A673 (cell line): Measurements from ENCODE around the gene ADARB2.

Source experiments
- CTCF ChIP-seq: fragments of 300-800, 200-600 bp; sonication (generic); conservative IDR thresholded peaks from 2 replicates; pipeline ENCODE4 v1.5.1; 2017; ENCODE audit warnings: low read depth, mild to moderate bottlenecking, antibody characterized with exemption, low read length, moderate library complexity, mixed read lengths
- EZH2 ChIP-seq: fragments of 200-600 bp; sonication (generic); IDR thresholded peaks from 2 replicates; pipeline ENCODE4 v1.6.1; 2017; ENCODE audit warnings: borderline replicate concordance, low read depth, mild to moderate bottlenecking, mixed read lengths, antibody characterized with exemption, low read length; ENCODE audit not compliant: poor library complexity, severe bottlenecking

DNA sequence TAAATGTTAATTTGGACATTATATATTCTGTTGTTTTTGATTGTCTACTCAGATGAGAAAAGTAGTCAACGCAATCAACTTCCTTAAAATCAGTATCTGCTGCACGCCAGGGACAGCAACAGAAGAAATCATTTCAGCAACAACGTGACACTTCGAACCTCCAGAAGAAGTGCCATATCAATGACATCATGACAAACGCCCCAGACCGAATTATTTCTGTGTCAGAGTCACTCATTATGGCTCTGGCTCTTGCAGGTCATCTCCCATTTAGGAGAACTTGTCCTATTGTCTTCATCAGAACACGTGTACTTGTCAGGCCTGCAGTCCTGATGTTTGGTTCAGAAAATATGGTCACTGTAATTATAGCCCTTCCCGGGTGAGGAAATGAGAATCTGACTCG lies 276.3 kb downstream of the ADARB2 start:
- no peak for TF ChIP-seq CTCF
- TF ChIP-seq EZH2, result no peak
